ENCODE measurements around the gene CTSL. TPM values are rescaled to one million over a fixed set of nuclear protein-coding genes. Genes with fewer than 3 reads are reported as not detected.

CTSL gene
- total and polyA plus RNA-seq, 4 donors: 156 to 210 (median 180) TPM

DNA sequence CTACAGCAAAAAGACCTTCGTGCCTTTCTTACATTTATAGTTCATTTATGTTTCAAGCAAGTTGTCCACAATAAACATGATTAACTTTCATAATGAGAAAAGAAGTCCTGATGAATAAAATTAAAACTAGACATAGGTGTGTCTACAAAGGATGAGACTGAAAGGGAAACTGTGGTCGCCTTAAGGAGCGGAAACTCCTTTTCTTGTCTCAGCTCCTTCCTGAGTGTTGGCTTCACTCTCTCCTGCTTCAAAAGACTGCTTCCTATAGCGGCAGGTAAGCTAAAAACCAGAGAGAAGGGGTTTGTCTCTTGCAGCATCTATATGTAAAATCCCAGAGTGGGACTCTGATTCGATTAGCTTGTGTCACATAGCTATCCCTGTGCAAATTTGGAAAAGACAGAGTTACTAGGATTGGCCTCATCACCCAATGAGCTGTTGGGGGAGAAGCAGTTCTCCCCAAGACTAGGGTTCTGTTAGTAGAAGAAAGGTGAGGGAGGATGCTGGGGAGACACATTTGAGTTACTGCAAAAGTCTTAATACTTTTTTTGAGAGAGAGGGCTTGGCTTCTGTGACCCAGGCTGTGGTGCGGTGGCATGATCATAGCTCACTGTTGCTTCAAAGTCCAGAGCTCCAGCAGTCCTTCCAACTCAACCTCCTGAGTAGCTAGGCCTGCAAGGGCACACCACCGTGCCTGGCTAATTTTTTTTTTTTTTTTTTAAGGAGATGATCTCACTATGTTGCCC, 16.8 kb upstream of the CTSL start:
- DNase-seq (ENCODE audit: low spot score): no peak
- TF ChIP-seq HNF4A (conservative IDR thresholded peaks at IDR 0.05) (no peak), MAX (IDR thresholded peaks at IDR 0.05) (no peak), RXRA (IDR thresholded peaks at IDR 0.05) (no peak), GABPA (IDR thresholded peaks at IDR 0.05 in 1 of 2, conservative IDR thresholded peaks at IDR 0.05 in 1 of 2) (no peak), ZBTB33 (IDR thresholded peaks at IDR 0.05) (no peak), RAD21 (IDR thresholded peaks at IDR 0.05) (no peak), JUND (IDR thresholded peaks at IDR 0.05) (no peak), NR2F2 (IDR thresholded peaks at IDR 0.05) (no peak), SP1 (IDR thresholded peaks at IDR 0.05) (no peak), FOXA1 (IDR thresholded peaks at IDR 0.05) (no peak)
- TF ChIP-seq, protein P1, sequence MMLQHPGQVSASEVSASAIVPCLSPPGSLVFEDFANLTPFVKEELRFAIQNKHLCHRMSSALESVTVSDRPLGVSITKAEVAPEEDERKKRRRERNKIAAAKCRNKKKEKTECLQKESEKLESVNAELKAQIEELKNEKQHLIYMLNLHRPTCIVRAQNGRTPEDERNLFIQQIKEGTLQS (IDR thresholded peaks at IDR 0.05): no peak
- H3K36me3 ChIP-seq (ENCODE audit: control insufficient read depth in 4 of 4, insufficient read depth in 3 of 4, low read depth in 1 of 4, low read length in 3 of 4): peaks cover 0 to 33% (median 28%) of the 10 kb centered on the region in 4 donors
- WGBS: 84% methylated on average over 7 of the region's 7 CpGs
- no peaks in the 10 kb centered on the region for H3K4me1 ChIP-seq (ENCODE audit: control insufficient read depth in 4 of 4, insufficient read depth in 4 of 4, low read length in 3 of 4)
- H3K9ac ChIP-seq (ENCODE audit: low read depth in 1 of 2, low read length in 2 of 2): no peak overlapping the region
- H3K9me3 ChIP-seq (ENCODE audit: control insufficient read depth in 4 of 4, low read length in 3 of 4): no peaks in the 10 kb centered on the region
- H3K4me3 ChIP-seq (ENCODE audit: low read depth in 1 of 3, low read length in 3 of 3): no peak overlapping the region
- no peaks in the 10 kb centered on the region for H3K27me3 ChIP-seq (ENCODE audit: control insufficient read depth in 4 of 4, insufficient read depth in 4 of 4, low read length in 3 of 4)
- no peak overlapping the region for H3K27ac ChIP-seq (ENCODE audit: low read depth in 1 of 2, low read length in 2 of 2)

- 90% methylated on average over 5 of the region's 5 CpGs for WGBS
- Histone ChIP-seq H3K9me3 (ENCODE audit: control insufficient read depth in 4 of 4, low read length in 3 of 4) (no peaks in the 10 kb centered on the region), H3K4me3 (ENCODE audit: low read depth in 1 of 3, low read length in 3 of 3) (no peak overlapping the region), H3K27me3 (ENCODE audit: control insufficient read depth in 4 of 4, insufficient read depth in 4 of 4, low read length in 3 of 4) (no peaks in the 10 kb centered on the region), H3K4me1 (ENCODE audit: control insufficient read depth in 4 of 4, insufficient read depth in 4 of 4, low read length in 3 of 4) (peaks cover 0 to 7% (median 3%) of the 10 kb centered on the region in 4 donors), H3K27ac (ENCODE audit: low read depth in 1 of 2, low read length in 2 of 2) (no peak overlapping the region), H3K9ac (ENCODE audit: low read depth in 1 of 2, low read length in 2 of 2) (no peak overlapping the region), H3K36me3 (ENCODE audit: control insufficient read depth in 4 of 4, insufficient read depth in 3 of 4, low read depth in 1 of 4, low read length in 3 of 4) (peaks cover 0 to 33% (median 26%) of the 10 kb centered on the region in 4 donors)
- no peak for DNase-seq (ENCODE audit: low spot score)
- no peak for TF ChIP-seq FOXA2 (IDR thresholded peaks at IDR 0.05)
Measured at GRCh38 chr9:87710443-87710842, 15.5 kb upstream of the CTSL start.

GRCh38 chr9:87711857-87712800, 13.8 kb upstream of the CTSL start:
- WGBS: 68% methylated on average over 9 of the region's 9 CpGs
- H3K9ac ChIP-seq (ENCODE audit: low read depth in 1 of 2, low read length in 2 of 2): no peak overlapping the region

More at GRCh38 chr9:87711857-87712800, 13.8 kb upstream of the CTSL start:
- Histone ChIP-seq H3K27me3 (ENCODE audit: control insufficient read depth in 4 of 4, insufficient read depth in 4 of 4, low read length in 3 of 4) (no peaks in the 10 kb centered on the region), H3K4me1 (ENCODE audit: control insufficient read depth in 4 of 4, insufficient read depth in 4 of 4, low read length in 3 of 4) (peaks cover 0 to 7% (median 3%) of the 10 kb centered on the region in 4 donors), H3K4me3 (ENCODE audit: low read depth in 1 of 3, low read length in 3 of 3) (no peak overlapping the region), H3K36me3 (ENCODE audit: control insufficient read depth in 4 of 4, insufficient read depth in 3 of 4, low read depth in 1 of 4, low read length in 3 of 4) (peaks cover 0 to 19% (median 15%) of the 10 kb centered on the region in 4 donors), H3K9me3 (ENCODE audit: control insufficient read depth in 4 of 4, low read length in 3 of 4) (no peaks in the 10 kb centered on the region), H3K27ac (ENCODE audit: low read depth in 1 of 2, low read length in 2 of 2) (peak overlapping the region; percentile 34 to 68)
- DNase-seq (ENCODE audit: low spot score): peak; percentile 34
- TF ChIP-seq, protein P1 (IDR thresholded peaks at IDR 0.05): no peak
- no peak for TF ChIP-seq HNF4G (IDR thresholded peaks at IDR 0.05)
- TF ChIP-seq YY1 (IDR thresholded peaks at IDR 0.05): no peak
- TF ChIP-seq, protein P2, sequence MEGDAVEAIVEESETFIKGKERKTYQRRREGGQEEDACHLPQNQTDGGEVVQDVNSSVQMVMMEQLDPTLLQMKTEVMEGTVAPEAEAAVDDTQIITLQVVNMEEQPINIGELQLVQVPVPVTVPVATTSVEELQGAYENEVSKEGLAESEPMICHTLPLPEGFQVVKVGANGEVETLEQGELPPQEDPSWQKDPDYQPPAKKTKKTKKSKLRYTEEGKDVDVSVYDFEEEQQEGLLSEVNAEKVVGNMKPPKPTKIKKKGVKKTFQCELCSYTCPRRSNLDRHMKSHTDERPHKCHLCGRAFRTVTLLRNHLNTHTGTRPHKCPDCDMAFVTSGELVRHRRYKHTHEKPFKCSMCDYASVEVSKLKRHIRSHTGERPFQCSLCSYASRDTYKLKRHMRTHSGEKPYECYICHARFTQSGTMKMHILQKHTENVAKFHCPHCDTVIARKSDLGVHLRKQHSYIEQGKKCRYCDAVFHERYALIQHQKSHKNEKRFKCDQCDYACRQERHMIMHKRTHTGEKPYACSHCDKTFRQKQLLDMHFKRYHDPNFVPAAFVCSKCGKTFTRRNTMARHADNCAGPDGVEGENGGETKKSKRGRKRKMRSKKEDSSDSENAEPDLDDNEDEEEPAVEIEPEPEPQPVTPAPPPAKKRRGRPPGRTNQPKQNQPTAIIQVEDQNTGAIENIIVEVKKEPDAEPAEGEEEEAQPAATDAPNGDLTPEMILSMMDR (IDR thresholded peaks at IDR 0.05; ENCODE audit: low read depth, low read length, missing input control): no peak
- TF ChIP-seq NR2F2 (IDR thresholded peaks at IDR 0.05): no peak
- TF ChIP-seq, protein P3, sequence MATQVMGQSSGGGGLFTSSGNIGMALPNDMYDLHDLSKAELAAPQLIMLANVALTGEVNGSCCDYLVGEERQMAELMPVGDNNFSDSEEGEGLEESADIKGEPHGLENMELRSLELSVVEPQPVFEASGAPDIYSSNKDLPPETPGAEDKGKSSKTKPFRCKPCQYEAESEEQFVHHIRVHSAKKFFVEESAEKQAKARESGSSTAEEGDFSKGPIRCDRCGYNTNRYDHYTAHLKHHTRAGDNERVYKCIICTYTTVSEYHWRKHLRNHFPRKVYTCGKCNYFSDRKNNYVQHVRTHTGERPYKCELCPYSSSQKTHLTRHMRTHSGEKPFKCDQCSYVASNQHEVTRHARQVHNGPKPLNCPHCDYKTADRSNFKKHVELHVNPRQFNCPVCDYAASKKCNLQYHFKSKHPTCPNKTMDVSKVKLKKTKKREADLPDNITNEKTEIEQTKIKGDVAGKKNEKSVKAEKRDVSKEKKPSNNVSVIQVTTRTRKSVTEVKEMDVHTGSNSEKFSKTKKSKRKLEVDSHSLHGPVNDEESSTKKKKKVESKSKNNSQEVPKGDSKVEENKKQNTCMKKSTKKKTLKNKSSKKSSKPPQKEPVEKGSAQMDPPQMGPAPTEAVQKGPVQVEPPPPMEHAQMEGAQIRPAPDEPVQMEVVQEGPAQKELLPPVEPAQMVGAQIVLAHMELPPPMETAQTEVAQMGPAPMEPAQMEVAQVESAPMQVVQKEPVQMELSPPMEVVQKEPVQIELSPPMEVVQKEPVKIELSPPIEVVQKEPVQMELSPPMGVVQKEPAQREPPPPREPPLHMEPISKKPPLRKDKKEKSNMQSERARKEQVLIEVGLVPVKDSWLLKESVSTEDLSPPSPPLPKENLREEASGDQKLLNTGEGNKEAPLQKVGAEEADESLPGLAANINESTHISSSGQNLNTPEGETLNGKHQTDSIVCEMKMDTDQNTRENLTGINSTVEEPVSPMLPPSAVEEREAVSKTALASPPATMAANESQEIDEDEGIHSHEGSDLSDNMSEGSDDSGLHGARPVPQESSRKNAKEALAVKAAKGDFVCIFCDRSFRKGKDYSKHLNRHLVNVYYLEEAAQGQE (IDR thresholded peaks at IDR 0.05): no peak
- TF ChIP-seq SP1 (IDR thresholded peaks at IDR 0.05): no peak
- TF ChIP-seq MAX (IDR thresholded peaks at IDR 0.05): no peak
- TF ChIP-seq JUND (IDR thresholded peaks at IDR 0.05): no peak
- no peak for TF ChIP-seq GABPA (IDR thresholded peaks at IDR 0.05 in 1 of 2, conservative IDR thresholded peaks at IDR 0.05 in 1 of 2)

All from liver (tissue), 9 donors.